ENCODE measurements around the gene MRM3. TPM values are rescaled to one million over a fixed set of nuclear protein-coding genes. Genes with fewer than 3 reads are reported as not detected.

MRM3 gene
- total and polyA plus RNA-seq, 2 of the 4 experiments (the other 2 are of a cell fraction), result 9.0 to 15.2 TPM

- H2AK5ac ChIP-seq (ENCODE audit: low read depth, low read length), result no peak overlapping the region
- peaks cover 2% of the 10 kb centered on the region; the same call in 1 of the 2 replicates for H3K4me1 ChIP-seq (ENCODE audit: control insufficient read depth, insufficient read depth, low read length)
- H3K9me3 ChIP-seq (ENCODE audit: control insufficient read depth, insufficient read depth, low read length), result no peaks in the 10 kb centered on the region
- no peak overlapping the region for H2BK120ac ChIP-seq (ENCODE audit: low read depth, low read length)
- no peak overlapping the region for H3K14ac ChIP-seq (replicated peaks; ENCODE audit: low read depth, low read length)
- H3K56ac ChIP-seq (ENCODE audit: extremely low read depth, insufficient read depth, low read length), result no peak overlapping the region
- no TSS peak for BruUV-seq (replicated peaks)
- ATAC-seq (ENCODE audit: low read depth) (no peak), DNase-seq (no peak)
- H3K27me3 ChIP-seq (ENCODE audit: control insufficient read depth, insufficient read depth, low read length), result no peaks in the 10 kb centered on the region
- H3K4ac ChIP-seq (ENCODE audit: low read depth, low read length), result no peak overlapping the region
- intact Hi-C loops (cut with micrococcal nuclease) (no loop called here), dilution Hi-C loops (cut with HindIII; ENCODE audit: low sequenced_read_pairs, unreplicated experiment) (no loop called here), in situ Hi-C loops (cut with MboI; ENCODE audit: low sequenced_read_pairs) (no loop called here)
- H3K23ac ChIP-seq (ENCODE audit: low read depth, low read length), result no peak overlapping the region
- TF ChIP-seq RCOR1 (IDR thresholded peaks at IDR 0.05; ENCODE audit: insufficient replicate concordance, low read length), result no peak
- H2BK15ac ChIP-seq (ENCODE audit: low read depth, low read length), result no peak overlapping the region
- H3K18ac ChIP-seq (ENCODE audit: low read depth, low read length), result no peak overlapping the region
- H2BK5ac ChIP-seq (ENCODE audit: low read depth, low read length, poor library complexity, severe bottlenecking), result no peak overlapping the region
- no peak overlapping the region for H3K9ac ChIP-seq (ENCODE audit: low read depth, low read length)
- H2AFZ ChIP-seq (replicated peaks; ENCODE audit: low read length, poor library complexity), result no peak overlapping the region
- H3K27ac ChIP-seq (ENCODE audit: insufficient read depth, low read length), result no peak overlapping the region
- peaks cover 9% of the 10 kb centered on the region; the same call in 1 of the 2 replicates for H3K36me3 ChIP-seq (ENCODE audit: control insufficient read depth, insufficient read depth, low read length)
- POLR2A ChIA-PET (ENCODE audit: unreplicated experiment), result no interaction called here
- H3K79me1 ChIP-seq (ENCODE audit: low read depth in 1 of 2, low read length in 2 of 2), result peaks cover 12 to 43% of the 10 kb centered on the region in 2 experiments; a peak in 3 of 4 replicates
- H2BK20ac ChIP-seq (ENCODE audit: low read depth, low read length), result no peak overlapping the region
- no peak overlapping the region for H4K5ac ChIP-seq (ENCODE audit: low read depth, low read length)
- no peak overlapping the region for H4K8ac ChIP-seq (ENCODE audit: low read depth in 2 of 2, low read length in 2 of 2)
- H4K91ac ChIP-seq (ENCODE audit: insufficient read depth, low read depth, low read length), result no peak overlapping the region
- H2AK9ac ChIP-seq (replicated peaks; ENCODE audit: low read depth, low read length, poor library complexity), result no peak overlapping the region
- peaks cover 4% of the 10 kb centered on the region; the same call in 1 of the 2 replicates for H3K9me1 ChIP-seq (ENCODE audit: insufficient read depth, low read length)
- CTCF ChIA-PET, result interaction anchor here (0.9 kb wide), 1 partner anchor 8 kb away, joined by 4 read pairs; no protein-coding TSS in a partner anchor
- H3K4me2 ChIP-seq (ENCODE audit: low read depth, low read length), result no peak overlapping the region
- H4K20me1 ChIP-seq (ENCODE audit: insufficient read depth, low read length), result peaks cover 63% of the 10 kb centered on the region
- no peak overlapping the region for H3K4me3 ChIP-seq (ENCODE audit: insufficient read depth, low read depth, low read length)
- WGBS, 2 experiments (ENCODE audit: extremely low coverage in 2 of 2, insufficient read length in 1 of 2), result no CpG with 5 or more reads among the region's 11 CpGs
These were observed 56.3 kb downstream of the MRM3 start for GRCh38 chr17:838486-838885.

Measured in IMR-90 (cell line).